ENCODE results near the gene LARP4B. TPM values are rescaled to one million over a fixed set of nuclear protein-coding genes. Genes with fewer than 3 reads are reported as not detected.

LARP4B gene
- total and polyA plus RNA-seq, 4 donors: 5.5 to 20.4 (median 12.1) TPM

DNA sequence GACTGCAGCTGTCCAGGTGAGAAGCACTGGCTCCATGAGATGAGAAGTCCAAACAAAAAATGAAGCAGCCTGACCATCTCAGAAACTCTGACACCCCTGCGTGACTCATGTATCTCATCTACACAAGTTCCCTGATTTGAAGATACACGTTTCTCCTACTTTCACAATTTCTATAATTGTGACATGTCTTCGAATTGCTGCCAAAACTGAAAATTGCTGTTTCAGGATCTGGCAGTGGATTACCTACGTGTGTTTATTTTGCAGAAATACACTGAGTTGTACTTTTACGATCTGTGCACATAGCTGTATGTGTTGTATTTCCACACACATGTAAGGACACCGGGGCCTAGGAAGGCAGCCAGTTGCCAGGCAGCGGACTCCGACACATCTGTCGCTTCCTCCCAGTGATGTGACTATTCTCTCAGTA, 53.2 kb downstream of the LARP4B start:
- H3K4me3 ChIP-seq (ENCODE audit: low read depth in 1 of 3, low read length in 3 of 3): no peak overlapping the region
- no peaks in the 10 kb centered on the region for H3K27me3 ChIP-seq (ENCODE audit: control insufficient read depth in 4 of 4, insufficient read depth in 4 of 4, low read length in 3 of 4)
- H3K36me3 ChIP-seq (ENCODE audit: control insufficient read depth in 4 of 4, insufficient read depth in 3 of 4, low read depth in 1 of 4, low read length in 3 of 4): peaks cover 0 to 17% (median 10%) of the 10 kb centered on the region in 4 donors
- no peak for DNase-seq (ENCODE audit: low spot score)
- H3K4me1 ChIP-seq (ENCODE audit: control insufficient read depth in 4 of 4, insufficient read depth in 4 of 4, low read length in 3 of 4): peaks cover 6 to 18% (median 13%) of the 10 kb centered on the region in 4 donors
- H3K9ac ChIP-seq (ENCODE audit: low read depth in 1 of 2, low read length in 2 of 2): no peak overlapping the region
- TF ChIP-seq, protein P1, sequence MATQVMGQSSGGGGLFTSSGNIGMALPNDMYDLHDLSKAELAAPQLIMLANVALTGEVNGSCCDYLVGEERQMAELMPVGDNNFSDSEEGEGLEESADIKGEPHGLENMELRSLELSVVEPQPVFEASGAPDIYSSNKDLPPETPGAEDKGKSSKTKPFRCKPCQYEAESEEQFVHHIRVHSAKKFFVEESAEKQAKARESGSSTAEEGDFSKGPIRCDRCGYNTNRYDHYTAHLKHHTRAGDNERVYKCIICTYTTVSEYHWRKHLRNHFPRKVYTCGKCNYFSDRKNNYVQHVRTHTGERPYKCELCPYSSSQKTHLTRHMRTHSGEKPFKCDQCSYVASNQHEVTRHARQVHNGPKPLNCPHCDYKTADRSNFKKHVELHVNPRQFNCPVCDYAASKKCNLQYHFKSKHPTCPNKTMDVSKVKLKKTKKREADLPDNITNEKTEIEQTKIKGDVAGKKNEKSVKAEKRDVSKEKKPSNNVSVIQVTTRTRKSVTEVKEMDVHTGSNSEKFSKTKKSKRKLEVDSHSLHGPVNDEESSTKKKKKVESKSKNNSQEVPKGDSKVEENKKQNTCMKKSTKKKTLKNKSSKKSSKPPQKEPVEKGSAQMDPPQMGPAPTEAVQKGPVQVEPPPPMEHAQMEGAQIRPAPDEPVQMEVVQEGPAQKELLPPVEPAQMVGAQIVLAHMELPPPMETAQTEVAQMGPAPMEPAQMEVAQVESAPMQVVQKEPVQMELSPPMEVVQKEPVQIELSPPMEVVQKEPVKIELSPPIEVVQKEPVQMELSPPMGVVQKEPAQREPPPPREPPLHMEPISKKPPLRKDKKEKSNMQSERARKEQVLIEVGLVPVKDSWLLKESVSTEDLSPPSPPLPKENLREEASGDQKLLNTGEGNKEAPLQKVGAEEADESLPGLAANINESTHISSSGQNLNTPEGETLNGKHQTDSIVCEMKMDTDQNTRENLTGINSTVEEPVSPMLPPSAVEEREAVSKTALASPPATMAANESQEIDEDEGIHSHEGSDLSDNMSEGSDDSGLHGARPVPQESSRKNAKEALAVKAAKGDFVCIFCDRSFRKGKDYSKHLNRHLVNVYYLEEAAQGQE (IDR thresholded peaks at IDR 0.05): no peak
- TF ChIP-seq NR2F2 (IDR thresholded peaks at IDR 0.05): no peak
- TF ChIP-seq, protein P2, sequence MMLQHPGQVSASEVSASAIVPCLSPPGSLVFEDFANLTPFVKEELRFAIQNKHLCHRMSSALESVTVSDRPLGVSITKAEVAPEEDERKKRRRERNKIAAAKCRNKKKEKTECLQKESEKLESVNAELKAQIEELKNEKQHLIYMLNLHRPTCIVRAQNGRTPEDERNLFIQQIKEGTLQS (IDR thresholded peaks at IDR 0.05): peak; percentile 36
- TF ChIP-seq TAF1 (conservative IDR thresholded peaks at IDR 0.05): no peak
- no peak for TF ChIP-seq FOXA1 (IDR thresholded peaks at IDR 0.05)
- TF ChIP-seq SP1 (IDR thresholded peaks at IDR 0.05): peak; percentile 45
- TF ChIP-seq, protein P3, sequence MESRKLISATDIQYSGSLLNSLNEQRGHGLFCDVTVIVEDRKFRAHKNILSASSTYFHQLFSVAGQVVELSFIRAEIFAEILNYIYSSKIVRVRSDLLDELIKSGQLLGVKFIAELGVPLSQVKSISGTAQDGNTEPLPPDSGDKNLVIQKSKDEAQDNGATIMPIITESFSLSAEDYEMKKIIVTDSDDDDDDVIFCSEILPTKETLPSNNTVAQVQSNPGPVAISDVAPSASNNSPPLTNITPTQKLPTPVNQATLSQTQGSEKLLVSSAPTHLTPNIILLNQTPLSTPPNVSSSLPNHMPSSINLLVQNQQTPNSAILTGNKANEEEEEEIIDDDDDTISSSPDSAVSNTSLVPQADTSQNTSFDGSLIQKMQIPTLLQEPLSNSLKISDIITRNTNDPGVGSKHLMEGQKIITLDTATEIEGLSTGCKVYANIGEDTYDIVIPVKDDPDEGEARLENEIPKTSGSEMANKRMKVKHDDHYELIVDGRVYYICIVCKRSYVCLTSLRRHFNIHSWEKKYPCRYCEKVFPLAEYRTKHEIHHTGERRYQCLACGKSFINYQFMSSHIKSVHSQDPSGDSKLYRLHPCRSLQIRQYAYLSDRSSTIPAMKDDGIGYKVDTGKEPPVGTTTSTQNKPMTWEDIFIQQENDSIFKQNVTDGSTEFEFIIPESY (IDR thresholded peaks at IDR 0.05): no peak
- TF ChIP-seq JUND (IDR thresholded peaks at IDR 0.05): peak; percentile 26 to 82
- peak; percentile 12 to 19 for TF ChIP-seq RXRA (IDR thresholded peaks at IDR 0.05)
- TF ChIP-seq, protein P4, sequence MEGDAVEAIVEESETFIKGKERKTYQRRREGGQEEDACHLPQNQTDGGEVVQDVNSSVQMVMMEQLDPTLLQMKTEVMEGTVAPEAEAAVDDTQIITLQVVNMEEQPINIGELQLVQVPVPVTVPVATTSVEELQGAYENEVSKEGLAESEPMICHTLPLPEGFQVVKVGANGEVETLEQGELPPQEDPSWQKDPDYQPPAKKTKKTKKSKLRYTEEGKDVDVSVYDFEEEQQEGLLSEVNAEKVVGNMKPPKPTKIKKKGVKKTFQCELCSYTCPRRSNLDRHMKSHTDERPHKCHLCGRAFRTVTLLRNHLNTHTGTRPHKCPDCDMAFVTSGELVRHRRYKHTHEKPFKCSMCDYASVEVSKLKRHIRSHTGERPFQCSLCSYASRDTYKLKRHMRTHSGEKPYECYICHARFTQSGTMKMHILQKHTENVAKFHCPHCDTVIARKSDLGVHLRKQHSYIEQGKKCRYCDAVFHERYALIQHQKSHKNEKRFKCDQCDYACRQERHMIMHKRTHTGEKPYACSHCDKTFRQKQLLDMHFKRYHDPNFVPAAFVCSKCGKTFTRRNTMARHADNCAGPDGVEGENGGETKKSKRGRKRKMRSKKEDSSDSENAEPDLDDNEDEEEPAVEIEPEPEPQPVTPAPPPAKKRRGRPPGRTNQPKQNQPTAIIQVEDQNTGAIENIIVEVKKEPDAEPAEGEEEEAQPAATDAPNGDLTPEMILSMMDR (IDR thresholded peaks at IDR 0.05; ENCODE audit: low read depth, low read length, missing input control): no peak
- TF ChIP-seq EGR1 (IDR thresholded peaks at IDR 0.05; ENCODE audit: low read depth in 2 of 2): no peak
- no peak for TF ChIP-seq YY1 (IDR thresholded peaks at IDR 0.05)
- TF ChIP-seq GABPA (IDR thresholded peaks at IDR 0.05 in 1 of 2, conservative IDR thresholded peaks at IDR 0.05 in 1 of 2): no peak
- TF ChIP-seq RAD21 (IDR thresholded peaks at IDR 0.05): peak in 1 of 2 donors; percentile 13
- peak in 1 of 2 donors; percentile 35 for TF ChIP-seq HNF4A (conservative IDR thresholded peaks at IDR 0.05)
- TF ChIP-seq, protein P5, sequence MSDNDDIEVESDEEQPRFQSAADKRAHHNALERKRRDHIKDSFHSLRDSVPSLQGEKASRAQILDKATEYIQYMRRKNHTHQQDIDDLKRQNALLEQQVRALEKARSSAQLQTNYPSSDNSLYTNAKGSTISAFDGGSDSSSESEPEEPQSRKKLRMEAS (IDR thresholded peaks at IDR 0.05): peak; percentile 10
- no peak for TF ChIP-seq HNF4G (IDR thresholded peaks at IDR 0.05)
- peak; percentile 5 for TF ChIP-seq FOXA2 (IDR thresholded peaks at IDR 0.05)
- 32% methylated on average over 9 of the region's 9 CpGs for WGBS
- peak overlapping the region; percentile 23 to 66 for H3K27ac ChIP-seq (ENCODE audit: low read depth in 1 of 2, low read length in 2 of 2)
- no peaks in the 10 kb centered on the region for H3K9me3 ChIP-seq (ENCODE audit: control insufficient read depth in 4 of 4, low read length in 3 of 4)
